ENCODE data around the gene GSG1L. TPM values are rescaled to one million over a fixed set of nuclear protein-coding genes. Genes with fewer than 3 reads are reported as not detected.

GSG1L gene
- total and polyA plus RNA-seq, 5 experiments from 2014 or later, result not detected

- ATAC-seq, result no peak
- Mint-ChIP-seq H3K36me3 (peaks cover 0 to 28% (median 25%) of the 10 kb centered on the region in 3 donors), H3K4me1 (no peaks in the 10 kb centered on the region), H3K4me3 (no peak overlapping the region), H3K27me3 (no peaks in the 10 kb centered on the region), H3K27ac (no peak overlapping the region), H3K9me3 (no peaks in the 10 kb centered on the region)
- peak in 1 of 10 donors; percentile 50 for DNase-seq
- POLR2A ChIA-PET, result no interaction called here
Measured at GRCh38 chr16:27740496-27741201, 322.9 kb downstream of the GSG1L start.

- POLR2A ChIA-PET, result no interaction called here
- no peak overlapping the region for H3K4me3 Mint-ChIP-seq
- DNase-seq (peak in 1 of 10 donors; percentile 18), ATAC-seq (no peak)
- H3K9me3 Mint-ChIP-seq, result no peaks in the 10 kb centered on the region
- H3K27me3 Mint-ChIP-seq, result no peaks in the 10 kb centered on the region
- no peaks in the 10 kb centered on the region for H3K4me1 Mint-ChIP-seq
- peaks cover 0 to 29% (median 25%) of the 10 kb centered on the region in 3 donors for H3K36me3 Mint-ChIP-seq
- H3K27ac Mint-ChIP-seq, result peak overlapping the region in 1 of 10 donors; percentile 18
Measured at GRCh38 chr16:27739606-27740357, 323.7 kb downstream of the GSG1L start.

DNA sequence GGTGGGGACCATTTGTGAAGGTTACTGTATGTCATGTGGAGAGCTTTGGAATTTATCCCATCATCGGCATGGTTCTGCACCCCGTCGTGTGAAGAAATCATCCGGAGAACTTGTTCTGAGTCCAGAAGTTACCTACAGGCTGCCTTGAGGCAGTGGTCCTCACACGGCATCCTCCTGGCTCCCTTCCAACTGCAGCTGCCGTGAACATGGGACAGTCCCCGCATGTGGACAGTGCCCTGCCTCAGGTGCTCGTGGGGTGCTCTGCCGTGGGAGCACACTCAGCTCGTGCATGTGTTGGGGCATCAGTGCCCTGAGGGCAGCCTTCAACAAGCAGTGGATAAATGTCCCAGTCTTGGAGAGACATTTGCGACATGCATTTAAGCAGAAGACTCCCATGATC lies 324.9 kb downstream of the GSG1L start:
- POLR2A ChIA-PET, result no interaction called here
- Mint-ChIP-seq H3K36me3 (peaks cover 0 to 29% (median 25%) of the 10 kb centered on the region in 3 donors), H3K4me3 (no peak overlapping the region), H3K9me3 (no peaks in the 10 kb centered on the region), H3K4me1 (no peaks in the 10 kb centered on the region), H3K27ac (no peak overlapping the region), H3K27me3 (no peaks in the 10 kb centered on the region)
- ATAC-seq (no peak), DNase-seq (peak in 1 of 10 donors; percentile 38)

Other genes with a start within 250 kb of the GSG1L start
- gene XPO6, start 148.3 kb upstream of the GSG1L start, total RNA-seq, result 100 to 1,000 TPM; 445 to 470 TPM
- 100 to 1,000 TPM in 1 of 3 donors, 10 to 100 TPM in 2; 90.2 to 109 (median 96.4) TPM for gene XPO6, start 148.3 kb upstream of the GSG1L start, polyA plus RNA-seq
- gene SBK1, start 228.8 kb upstream of the GSG1L start, total RNA-seq, result 10 to 100 TPM; 20.6 to 21.3 TPM
- gene SBK1, start 228.8 kb upstream of the GSG1L start, polyA plus RNA-seq, result 10 to 100 TPM in 1 of 3 donors, 1 to 10 TPM in 2; 5.7 to 19.9 (median 7.4) TPM